ENCODE results near the gene ENAM. TPM values are rescaled to one million over a fixed set of nuclear protein-coding genes. Genes with fewer than 3 reads are reported as not detected.
A peak's percentile ranks its signal among the peaks of the same experiment; 100 is the strongest.
"Not testable (repeated sequence)": the region's sequence is repeated elsewhere in the genome, so short reads cannot be mapped to it uniquely, and the experiment has no call there.

The ENAM gene
- total RNA-seq, 6 experiments from 2014 or later, result 0.07 to 0.86 (median 0.62) TPM

DNA sequence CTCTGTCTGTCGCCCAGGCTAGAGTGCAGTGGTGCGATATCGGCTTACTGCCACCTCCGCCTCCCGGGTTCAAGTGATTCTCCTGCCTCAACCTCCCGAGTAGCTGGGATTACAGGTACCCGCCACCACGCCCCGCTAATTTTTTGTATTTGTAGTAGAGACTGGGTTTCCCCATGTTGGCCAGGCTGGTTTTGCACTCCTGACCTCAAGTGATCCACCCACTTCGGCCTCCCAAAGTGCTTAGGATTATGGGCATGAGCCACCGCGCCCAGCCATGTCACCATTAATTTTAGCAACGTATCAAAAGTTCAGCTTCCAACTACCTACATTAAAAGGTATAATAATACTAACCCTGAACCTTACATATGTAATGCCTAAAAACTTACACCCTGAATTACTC lies 58.8 kb downstream of the ENAM start:
- Histone ChIP-seq H3K27me3 (no peaks in the 10 kb centered on the region), H3K9me3 (no peaks in the 10 kb centered on the region), H3K4me3 (peak overlapping the region; percentile 74 to 92 (median 87)), H3K4me1 (peaks cover 0 to 32% (median 13%) of the 10 kb centered on the region in 4 donors), H3K27ac (peak overlapping the region; percentile 79 to 91 (median 90)), H3K36me3 (no peaks in the 10 kb centered on the region)
- ATAC-seq (peak in 1 of 4 donors; percentile 3), DNase-seq (peak in 2 of 3 donors; percentile 22 to 50)
- intact Hi-C loops (cut with DNase I), result no loop called here
- WGBS (ENCODE audit: insufficient coverage, low coverage, low lambda C conversion rate, missing lambda C conversion rate), result 61% methylated on average over 13 of the region's 13 CpGs
- no peak for TF ChIP-seq POLR2A (IDR thresholded peaks at IDR 0.05)
- TF ChIP-seq, protein P1, sequence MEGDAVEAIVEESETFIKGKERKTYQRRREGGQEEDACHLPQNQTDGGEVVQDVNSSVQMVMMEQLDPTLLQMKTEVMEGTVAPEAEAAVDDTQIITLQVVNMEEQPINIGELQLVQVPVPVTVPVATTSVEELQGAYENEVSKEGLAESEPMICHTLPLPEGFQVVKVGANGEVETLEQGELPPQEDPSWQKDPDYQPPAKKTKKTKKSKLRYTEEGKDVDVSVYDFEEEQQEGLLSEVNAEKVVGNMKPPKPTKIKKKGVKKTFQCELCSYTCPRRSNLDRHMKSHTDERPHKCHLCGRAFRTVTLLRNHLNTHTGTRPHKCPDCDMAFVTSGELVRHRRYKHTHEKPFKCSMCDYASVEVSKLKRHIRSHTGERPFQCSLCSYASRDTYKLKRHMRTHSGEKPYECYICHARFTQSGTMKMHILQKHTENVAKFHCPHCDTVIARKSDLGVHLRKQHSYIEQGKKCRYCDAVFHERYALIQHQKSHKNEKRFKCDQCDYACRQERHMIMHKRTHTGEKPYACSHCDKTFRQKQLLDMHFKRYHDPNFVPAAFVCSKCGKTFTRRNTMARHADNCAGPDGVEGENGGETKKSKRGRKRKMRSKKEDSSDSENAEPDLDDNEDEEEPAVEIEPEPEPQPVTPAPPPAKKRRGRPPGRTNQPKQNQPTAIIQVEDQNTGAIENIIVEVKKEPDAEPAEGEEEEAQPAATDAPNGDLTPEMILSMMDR (IDR thresholded peaks at IDR 0.05), result no peak

DNA sequence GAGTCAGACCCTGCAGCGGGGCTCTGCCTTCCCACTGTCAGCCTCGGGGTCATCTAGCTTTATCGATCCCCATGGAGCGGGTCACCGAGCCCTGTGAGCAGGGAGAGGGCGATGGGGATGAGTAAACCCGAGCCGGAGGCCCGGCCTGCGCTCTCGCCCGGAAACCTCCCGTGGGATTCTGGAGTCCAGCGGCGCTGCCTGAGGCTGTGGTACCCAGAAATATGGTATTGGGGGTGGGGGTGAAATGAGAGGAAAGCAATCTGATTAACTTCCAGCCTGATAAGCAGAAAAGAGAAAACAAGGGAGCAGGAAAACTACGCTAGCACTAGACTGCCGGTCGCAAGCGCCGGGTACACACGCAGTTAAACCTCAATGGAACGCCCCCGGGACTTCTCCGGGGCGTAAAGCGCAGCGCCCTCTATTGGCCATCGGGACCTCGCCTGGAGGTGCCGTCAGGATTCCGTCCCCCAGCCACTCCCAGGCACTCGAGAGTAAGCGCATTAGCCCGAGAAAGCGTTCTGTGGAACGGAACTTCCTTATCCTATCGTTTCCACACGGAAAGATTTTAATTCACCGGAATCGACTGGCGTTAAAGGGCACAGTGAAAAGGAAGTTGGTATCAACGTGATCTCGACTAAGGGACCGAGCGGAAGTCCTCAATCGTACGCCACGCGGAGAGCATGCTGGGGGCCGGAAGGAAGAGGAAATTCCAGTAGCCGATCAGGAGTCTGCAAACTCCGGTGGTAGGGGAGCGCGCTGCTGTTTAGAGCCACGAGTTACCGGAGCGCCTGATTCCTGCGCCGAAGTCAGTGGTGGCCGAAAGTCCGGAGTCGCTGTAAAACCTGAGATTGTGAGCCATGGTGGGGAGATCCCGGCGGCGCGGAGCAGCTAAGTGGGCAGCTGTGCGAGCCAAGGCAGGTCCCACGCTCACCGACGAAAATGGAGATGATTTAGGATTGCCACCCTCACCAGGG lies 59.6 kb downstream of the ENAM start, which contains the start of gene UTP3:
Gene UTP3, plus strand, starts transcription at position 712 of the 974 bp plus-strand sequence. Its CDS starts 146 bp downstream, at position 858.
- TF ChIP-seq, protein P1 (IDR thresholded peaks at IDR 0.05), result peak; percentile 94 to 100 (median 99)
- TF ChIP-seq POLR2A (IDR thresholded peaks at IDR 0.05), result peak; percentile 71
- no peaks in the 10 kb centered on the region for H3K9me3 ChIP-seq
- 1% methylated on average over 45 of the region's 70 CpGs for WGBS (ENCODE audit: insufficient coverage, low coverage, low lambda C conversion rate, missing lambda C conversion rate)
- H3K36me3 ChIP-seq, result no peaks in the 10 kb centered on the region
- intact Hi-C loops (cut with DNase I), result no loop called here
- ATAC-seq, result peak; percentile 95 to 99 (median 96)
- peak; percentile 94 to 96 (median 95) for DNase-seq
- H3K4me3 ChIP-seq, result peak within 1 kb of the TSS; percentile 74 to 92 (median 87)
- peak within 1 kb of the TSS; percentile 79 to 91 (median 90) for H3K27ac ChIP-seq
- H3K27me3 ChIP-seq, result no peaks in the 10 kb centered on the region
- H3K4me1 ChIP-seq, result peaks cover 0 to 32% (median 13%) of the 10 kb centered on the region in 4 donors

DNA sequence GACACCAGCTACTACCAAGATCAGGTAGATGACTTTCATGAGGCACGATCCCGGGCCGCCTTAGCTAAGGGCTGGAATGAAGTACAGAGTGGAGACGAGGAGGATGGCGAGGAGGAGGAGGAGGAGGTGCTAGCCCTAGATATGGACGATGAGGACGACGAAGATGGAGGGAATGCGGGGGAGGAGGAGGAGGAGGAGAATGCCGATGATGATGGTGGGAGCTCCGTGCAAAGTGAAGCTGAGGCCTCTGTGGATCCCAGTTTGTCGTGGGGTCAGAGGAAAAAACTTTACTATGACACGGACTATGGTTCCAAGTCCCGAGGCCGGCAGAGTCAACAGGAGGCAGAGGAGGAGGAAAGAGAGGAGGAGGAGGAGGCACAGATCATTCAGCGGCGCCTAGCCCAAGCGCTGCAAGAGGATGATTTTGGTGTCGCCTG lies 60.3 kb downstream of the ENAM start:
- ATAC-seq (peak in 3 of 4 donors; percentile 0 to 1 (median 1)), DNase-seq (no peak)
- intact Hi-C loops (cut with DNase I), result no loop called here
- no peaks in the 10 kb centered on the region for H3K9me3 ChIP-seq
- H3K36me3 ChIP-seq, result no peaks in the 10 kb centered on the region
- TF ChIP-seq, protein P1 (IDR thresholded peaks at IDR 0.05), result no peak
- no peak for TF ChIP-seq POLR2A (IDR thresholded peaks at IDR 0.05)
- no peaks in the 10 kb centered on the region for H3K27me3 ChIP-seq
- H3K27ac ChIP-seq, result peak overlapping the region; percentile 79 to 91 (median 90)
- WGBS (ENCODE audit: insufficient coverage, low coverage, low lambda C conversion rate, missing lambda C conversion rate), result 1% methylated on average over 19 of the region's 19 CpGs
- H3K4me3 ChIP-seq, result peak overlapping the region; percentile 74 to 92 (median 87)
- H3K4me1 ChIP-seq, result peaks cover 0 to 32% (median 13%) of the 10 kb centered on the region in 4 donors

DNA sequence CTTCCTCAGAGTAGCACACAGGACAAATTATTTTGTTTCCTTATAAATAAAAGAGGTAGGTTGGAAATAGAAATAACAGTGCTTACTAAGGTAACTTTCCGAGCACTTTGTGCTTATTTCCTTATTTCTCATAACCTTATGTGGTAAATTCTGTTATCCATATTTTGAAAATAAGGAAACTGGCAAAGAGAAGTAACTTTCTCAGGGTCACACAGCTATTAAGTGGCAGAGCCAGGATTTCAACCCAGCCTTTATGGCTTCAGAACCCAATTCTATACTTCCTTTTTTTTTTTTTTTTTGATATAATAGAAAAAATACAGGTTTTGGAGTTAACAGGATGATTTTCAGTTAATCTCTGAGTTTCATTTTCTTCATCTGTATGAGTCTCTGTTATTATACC lies 63.1 kb downstream of the ENAM start:
- no peaks in the 10 kb centered on the region for H3K36me3 ChIP-seq
- WGBS (ENCODE audit: insufficient coverage, low coverage, low lambda C conversion rate, missing lambda C conversion rate), result 63% methylated on average over 1 of the region's 1 CpG

DNA sequence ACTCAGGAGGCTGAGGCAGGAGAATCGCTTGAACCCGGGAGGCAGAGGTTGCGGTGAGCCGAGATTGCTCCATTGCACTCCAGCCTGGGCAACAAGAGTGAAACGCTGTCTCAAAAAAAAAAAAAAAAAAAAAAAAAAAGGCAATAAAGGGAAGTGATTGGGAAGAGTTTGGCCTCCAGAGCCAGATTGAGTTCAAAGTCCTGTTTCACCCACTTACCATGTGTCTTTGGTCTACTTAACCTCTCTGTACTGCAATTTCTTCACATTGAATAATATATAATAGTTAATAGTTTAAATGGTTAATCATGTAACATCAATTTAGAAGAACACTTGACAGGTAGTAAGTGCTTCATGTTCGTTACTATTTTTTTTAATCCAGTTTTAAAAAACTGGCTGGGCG lies 66.1 kb downstream of the ENAM start:
- H3K4me1 ChIP-seq, result peaks cover 0 to 21% (median 9%) of the 10 kb centered on the region in 4 donors
- H3K27me3 ChIP-seq; DNase-seq; H3K27ac ChIP-seq; H3K36me3 ChIP-seq; intact Hi-C loops (cut with DNase I); ATAC-seq; H3K9me3 ChIP-seq; H3K4me3 ChIP-seq: not testable (repeated sequence)
- whole genome bisulfite sequencing (ENCODE audit: insufficient coverage, low coverage, low lambda C conversion rate, missing lambda C conversion rate), result 90% methylated on average over 7 of the region's 7 CpGs

More for the DNA sequence above, 63.1 kb downstream of the ENAM start:
- H3K27me3 ChIP-seq, result no peaks in the 10 kb centered on the region
- peaks cover 0 to 32% (median 13%) of the 10 kb centered on the region in 4 donors for H3K4me1 ChIP-seq
- ATAC-seq, result no peak
- intact Hi-C loops (cut with DNase I), result no loop called here
- TF ChIP-seq, protein P1 (IDR thresholded peaks at IDR 0.05), result no peak
- no peak for TF ChIP-seq POLR2A (IDR thresholded peaks at IDR 0.05)
- H3K27ac ChIP-seq, result no peak overlapping the region
- H3K4me3 ChIP-seq, result no peak overlapping the region
- DNase-seq, result no peak
- no peaks in the 10 kb centered on the region for H3K9me3 ChIP-seq

Data from right lobe of liver (tissue), 6 donors.